Neural cell (in vitro differentiated cells): ENCODE data around the gene PDE1C. TPM values are rescaled to one million over a fixed set of nuclear protein-coding genes. Genes with fewer than 3 reads are reported as not detected.

Experiments used
- H2AFZ ChIP-seq: fragments of 200-600, 300-800 bp; sonication (generic), shearing (Covaris generic); 2 replicates; pipeline ENCODE4 v1.6.0; 2014; ENCODE audit warnings: low read depth, mild to moderate bottlenecking, antibody characterized with exemption, low read length, moderate library complexity
- H3F3A ChIP-seq: fragments of 200-600 bp; shearing (Covaris generic); 2 replicates; pipeline ENCODE4 v1.6.1; 2016; ENCODE audit warnings: mild to moderate bottlenecking, moderate library complexity, mixed read lengths, antibody characterized with exemption, low read length; ENCODE audit not compliant: insufficient read depth, poor library complexity, severe bottlenecking
- H3K27ac ChIP-seq: fragments of 200-600, 300-800 bp; sonication (generic), shearing (Covaris generic); 2 replicates; pipeline ENCODE4 v1.5.1; 2014; ENCODE audit warnings: mild to moderate bottlenecking, low read length, moderate library complexity
- H3K27me3 ChIP-seq: fragments of 300-800, 200-600 bp; sonication (generic), shearing (Covaris generic); 2 replicates; pipeline ENCODE4 v1.6.0; 2014; ENCODE audit warnings: mild to moderate bottlenecking, low read depth, low read length, moderate library complexity; ENCODE audit not compliant: insufficient read depth
- H3K36me3 ChIP-seq: fragments of 300-800, 200-600 bp; sonication (generic), shearing (Covaris generic); 2 replicates; pipeline ENCODE4 v1.5.1; 2014; ENCODE audit warnings: mild to moderate bottlenecking, antibody characterized with exemption, low read length, moderate library complexity; ENCODE audit not compliant: insufficient read depth
- H3K4me2 ChIP-seq: fragments of 300-800, 200-600 bp; sonication (generic), shearing (Covaris generic); 2 replicates; pipeline ENCODE4 v1.6.0; 2014; ENCODE audit warnings: mild to moderate bottlenecking, low read length
- H3K4me3 ChIP-seq: fragments of 300-800, 200-600 bp; sonication (generic), shearing (Covaris generic); 2 replicates; pipeline ENCODE4 v1.5.1; 2014; ENCODE audit warnings: mild to moderate bottlenecking, low read length, moderate library complexity
- H3K79me2 ChIP-seq: fragments of 200-600 bp; shearing (Covaris generic); replicated peaks from 2 replicates; pipeline ENCODE4 v1.6.0; 2014; ENCODE audit warnings: mild to moderate bottlenecking, low read length, moderate library complexity; ENCODE audit not compliant: insufficient read depth
- H3K9ac ChIP-seq: fragments of 300-800, 200-600 bp; sonication (generic), shearing (Covaris generic); 2 replicates; pipeline ENCODE4 v1.6.1; 2016; ENCODE audit warnings: mild to moderate bottlenecking, low read length, mixed read lengths
- H3K9me2 ChIP-seq: fragments of 200-600 bp; shearing (Covaris generic); 2 replicates; pipeline ENCODE4 v1.6.1; 2016; ENCODE audit warnings: mild to moderate bottlenecking, low read length, mixed read lengths; ENCODE audit not compliant: insufficient read depth
- H3K9me3 ChIP-seq: fragments of 200-600, 300-800 bp; sonication (generic), shearing (Covaris generic); 2 replicates; pipeline ENCODE4 v1.6.1; 2016; ENCODE audit warnings: mild to moderate bottlenecking, mixed run types, low read length, moderate library complexity, mixed read lengths
- H4K20me1 ChIP-seq: fragments of 200-600 bp; shearing (Covaris generic); 2 replicates; pipeline ENCODE4 v1.6.1; 2016; ENCODE audit warnings: mild to moderate bottlenecking, mixed run types; ENCODE audit not compliant: insufficient read depth
- EP300 ChIP-seq: fragments of 450-650 bp; conservative IDR thresholded peaks from 2 replicates; pipeline ENCODE4 v1.6.1; 2014; ENCODE audit warnings: antibody characterized with exemption, mild to moderate bottlenecking, moderate library complexity; ENCODE audit not compliant: poor library complexity, severe bottlenecking
- EZH2 ChIP-seq: fragments of 200-600, 300-800 bp; shearing (Covaris generic), sonication (generic); IDR thresholded peaks from 2 replicates; pipeline ENCODE4 v1.6.1; 2014; ENCODE audit warnings: antibody characterized with exemption, low read length, borderline replicate concordance, mild to moderate bottlenecking; ENCODE audit not compliant: insufficient read depth, poor library complexity, severe bottlenecking
- MXI1 ChIP-seq: fragments of 450-650 bp; conservative IDR thresholded peaks from 2 replicates; pipeline ENCODE4 v1.6.1; 2014; ENCODE audit warnings: antibody characterized with exemption, mild to moderate bottlenecking; ENCODE audit not compliant: poor library complexity, severe bottlenecking
- POLR2AphosphoS5 ChIP-seq: IDR thresholded peaks from 2 replicates; pipeline ENCODE4 v1.6.1; 2012
- RAD21 ChIP-seq: fragments of 450-650 bp; conservative IDR thresholded peaks from 2 replicates; pipeline ENCODE4 v1.6.1; 2014; ENCODE audit warnings: antibody characterized with exemption, mild to moderate bottlenecking, moderate library complexity
- SMC3 ChIP-seq: fragments of 450-650 bp; conservative IDR thresholded peaks from 2 replicates; pipeline ENCODE4 v1.6.1; 2014; ENCODE audit warnings: antibody characterized with exemption, mild to moderate bottlenecking, moderate library complexity; ENCODE audit not compliant: poor library complexity
- TAF1 ChIP-seq: IDR thresholded peaks from 2 replicates; pipeline ENCODE4 v1.6.1; 2012; ENCODE audit warnings: low read depth
- polyA plus RNA-seq: library from polyadenylated mRNA; depleted of rRNA; stranded (reverse); fragments of >200 nt; gene quantifications from 2 replicates; pipeline ENCODE4 v1.2.3, GENCODE V29; 2014
- TF ChIP-seq, protein P1 (sequence below): IDR thresholded peaks from 2 replicates; pipeline ENCODE4 v1.6.1; 2012; ENCODE audit warnings: borderline replicate concordance
- TF ChIP-seq, protein P2 (sequence below): fragments of 450-650 bp; IDR thresholded peaks from 2 replicates; pipeline ENCODE4 v1.5.1; 2014; ENCODE audit warnings: antibody characterized with exemption, mild to moderate bottlenecking, moderate library complexity; ENCODE audit not compliant: poor library complexity, severe bottlenecking

The PDE1C gene
- polyA plus RNA-seq, 1 donor from 2014 or later: 6.6 TPM

DNA sequence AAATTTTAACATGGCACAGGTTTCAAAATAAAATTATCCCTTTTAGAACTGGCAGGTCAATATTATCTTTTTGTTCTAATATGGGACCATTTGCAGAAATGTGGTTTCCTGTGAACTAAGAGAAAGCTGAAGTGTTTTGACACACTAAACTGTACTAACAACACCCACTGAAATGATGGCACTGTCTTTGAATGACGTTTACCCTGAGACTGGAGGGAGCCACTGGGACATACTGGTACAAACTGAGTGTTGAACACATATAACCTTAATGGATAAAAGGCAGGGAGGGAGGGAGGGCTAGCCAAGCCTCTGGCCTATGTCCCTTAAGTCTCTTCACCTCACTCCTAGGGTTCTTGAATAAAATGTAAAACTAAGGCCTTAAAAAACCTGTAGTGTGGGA lies 95.9 kb downstream of the PDE1C start:
- no peak overlapping the region for H3K4me2 ChIP-seq
- no peaks in the 10 kb centered on the region for H4K20me1 ChIP-seq
- no peaks in the 10 kb centered on the region for H3K9me2 ChIP-seq
- H3K36me3 ChIP-seq: no peaks in the 10 kb centered on the region
- no peaks in the 10 kb centered on the region for H3K9me3 ChIP-seq
- H3F3A ChIP-seq: no peaks in the 10 kb centered on the region
- H3K27me3 ChIP-seq: no peaks in the 10 kb centered on the region
- H3K9ac ChIP-seq: no peak overlapping the region
- no peak for TF ChIP-seq RAD21
- no peak for TF ChIP-seq EP300
- TF ChIP-seq, protein P1, sequence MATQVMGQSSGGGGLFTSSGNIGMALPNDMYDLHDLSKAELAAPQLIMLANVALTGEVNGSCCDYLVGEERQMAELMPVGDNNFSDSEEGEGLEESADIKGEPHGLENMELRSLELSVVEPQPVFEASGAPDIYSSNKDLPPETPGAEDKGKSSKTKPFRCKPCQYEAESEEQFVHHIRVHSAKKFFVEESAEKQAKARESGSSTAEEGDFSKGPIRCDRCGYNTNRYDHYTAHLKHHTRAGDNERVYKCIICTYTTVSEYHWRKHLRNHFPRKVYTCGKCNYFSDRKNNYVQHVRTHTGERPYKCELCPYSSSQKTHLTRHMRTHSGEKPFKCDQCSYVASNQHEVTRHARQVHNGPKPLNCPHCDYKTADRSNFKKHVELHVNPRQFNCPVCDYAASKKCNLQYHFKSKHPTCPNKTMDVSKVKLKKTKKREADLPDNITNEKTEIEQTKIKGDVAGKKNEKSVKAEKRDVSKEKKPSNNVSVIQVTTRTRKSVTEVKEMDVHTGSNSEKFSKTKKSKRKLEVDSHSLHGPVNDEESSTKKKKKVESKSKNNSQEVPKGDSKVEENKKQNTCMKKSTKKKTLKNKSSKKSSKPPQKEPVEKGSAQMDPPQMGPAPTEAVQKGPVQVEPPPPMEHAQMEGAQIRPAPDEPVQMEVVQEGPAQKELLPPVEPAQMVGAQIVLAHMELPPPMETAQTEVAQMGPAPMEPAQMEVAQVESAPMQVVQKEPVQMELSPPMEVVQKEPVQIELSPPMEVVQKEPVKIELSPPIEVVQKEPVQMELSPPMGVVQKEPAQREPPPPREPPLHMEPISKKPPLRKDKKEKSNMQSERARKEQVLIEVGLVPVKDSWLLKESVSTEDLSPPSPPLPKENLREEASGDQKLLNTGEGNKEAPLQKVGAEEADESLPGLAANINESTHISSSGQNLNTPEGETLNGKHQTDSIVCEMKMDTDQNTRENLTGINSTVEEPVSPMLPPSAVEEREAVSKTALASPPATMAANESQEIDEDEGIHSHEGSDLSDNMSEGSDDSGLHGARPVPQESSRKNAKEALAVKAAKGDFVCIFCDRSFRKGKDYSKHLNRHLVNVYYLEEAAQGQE: no peak
- TF ChIP-seq POLR2AphosphoS5: no peak
- TF ChIP-seq TAF1: no peak
- no peak for TF ChIP-seq SMC3
- TF ChIP-seq MXI1: no peak
- TF ChIP-seq, protein P2, sequence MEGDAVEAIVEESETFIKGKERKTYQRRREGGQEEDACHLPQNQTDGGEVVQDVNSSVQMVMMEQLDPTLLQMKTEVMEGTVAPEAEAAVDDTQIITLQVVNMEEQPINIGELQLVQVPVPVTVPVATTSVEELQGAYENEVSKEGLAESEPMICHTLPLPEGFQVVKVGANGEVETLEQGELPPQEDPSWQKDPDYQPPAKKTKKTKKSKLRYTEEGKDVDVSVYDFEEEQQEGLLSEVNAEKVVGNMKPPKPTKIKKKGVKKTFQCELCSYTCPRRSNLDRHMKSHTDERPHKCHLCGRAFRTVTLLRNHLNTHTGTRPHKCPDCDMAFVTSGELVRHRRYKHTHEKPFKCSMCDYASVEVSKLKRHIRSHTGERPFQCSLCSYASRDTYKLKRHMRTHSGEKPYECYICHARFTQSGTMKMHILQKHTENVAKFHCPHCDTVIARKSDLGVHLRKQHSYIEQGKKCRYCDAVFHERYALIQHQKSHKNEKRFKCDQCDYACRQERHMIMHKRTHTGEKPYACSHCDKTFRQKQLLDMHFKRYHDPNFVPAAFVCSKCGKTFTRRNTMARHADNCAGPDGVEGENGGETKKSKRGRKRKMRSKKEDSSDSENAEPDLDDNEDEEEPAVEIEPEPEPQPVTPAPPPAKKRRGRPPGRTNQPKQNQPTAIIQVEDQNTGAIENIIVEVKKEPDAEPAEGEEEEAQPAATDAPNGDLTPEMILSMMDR: no peak
- no peak for TF ChIP-seq EZH2
- H3K4me3 ChIP-seq: no peak overlapping the region
- no peak overlapping the region for H2AFZ ChIP-seq
- H3K27ac ChIP-seq: no peak overlapping the region
- no peaks in the 10 kb centered on the region for H3K79me2 ChIP-seq

DNA sequence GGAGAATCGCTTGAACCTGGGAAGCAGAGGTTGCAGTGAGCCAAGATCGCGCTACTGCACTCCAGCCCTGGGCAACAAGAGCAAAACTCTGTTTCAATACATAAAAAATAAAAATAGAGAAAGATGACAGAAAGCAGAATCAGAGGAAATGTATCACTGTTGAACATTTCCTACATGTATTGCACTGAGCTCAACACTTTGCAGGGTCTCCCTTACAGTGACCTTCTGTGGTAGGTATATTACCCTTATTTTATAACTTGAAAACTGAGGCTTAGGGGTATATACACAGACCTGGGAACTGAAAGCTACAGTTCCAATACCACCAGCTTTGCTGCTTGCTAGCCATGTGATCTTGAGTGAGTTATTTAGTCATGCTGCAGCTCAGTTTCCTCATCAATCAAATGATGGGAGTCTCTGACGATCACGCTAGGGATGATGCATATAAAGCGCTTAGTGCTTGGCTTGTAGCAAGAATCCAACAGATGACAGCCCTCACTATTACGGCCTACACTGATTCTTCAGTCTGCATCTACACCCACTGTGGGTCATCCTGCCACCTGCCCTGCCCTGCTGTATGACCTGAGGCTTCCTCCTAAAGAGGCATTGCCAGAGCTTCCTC lies 99.0 kb downstream of the PDE1C start:
- Histone ChIP-seq H3K4me2 (no peak overlapping the region), H3K27me3 (no peaks in the 10 kb centered on the region), H3K27ac (no peak overlapping the region), H3K4me3 (no peak overlapping the region), H2AFZ (no peak overlapping the region), H3F3A (no peaks in the 10 kb centered on the region), H3K9me3 (no peaks in the 10 kb centered on the region), H3K79me2 (no peaks in the 10 kb centered on the region), H3K36me3 (no peaks in the 10 kb centered on the region), H3K9ac (no peak overlapping the region), H3K9me2 (no peaks in the 10 kb centered on the region), H4K20me1 (no peaks in the 10 kb centered on the region)
- TF ChIP-seq EZH2 (no peak), RAD21 (no peak), MXI1 (no peak), SMC3 (no peak), POLR2AphosphoS5 (no peak), TAF1 (no peak), EP300 (no peak)
- TF ChIP-seq, protein P2: no peak
- TF ChIP-seq, protein P1: no peak
